Trophoblast cell (in vitro differentiated cells and primary cell): ENCODE data around the gene EGR1.

Experiments used
- DNase-seq, 2 donors: peaks; one replicate each; pipeline ENCODE4 v3.0.0-alpha.2; 2016
- H2AFZ ChIP-seq: 2 replicates; pipeline ENCODE4 v1.6.1; 2013; ENCODE audit warnings: low read length, moderate library complexity, mild to moderate bottlenecking; ENCODE audit not compliant: insufficient read depth, poor library complexity
- H2AK5ac ChIP-seq: 2 replicates; pipeline ENCODE4 v1.6.1; 2013; ENCODE audit warnings: mild to moderate bottlenecking, low read length
- H2BK120ac ChIP-seq: 2 replicates; pipeline ENCODE4 v1.6.1; 2013; ENCODE audit warnings: low read length, mild to moderate bottlenecking, moderate library complexity; ENCODE audit not compliant: insufficient read depth, poor library complexity
- H2BK12ac ChIP-seq: 2 replicates; pipeline ENCODE4 v1.6.1; 2013; ENCODE audit warnings: mild to moderate bottlenecking, low read length, moderate library complexity
- H2BK5ac ChIP-seq: 2 replicates; pipeline ENCODE4 v1.6.1; 2013; ENCODE audit warnings: low read length, low read depth, moderate library complexity, mild to moderate bottlenecking; ENCODE audit not compliant: poor library complexity
- H3K14ac ChIP-seq: 2 replicates; pipeline ENCODE4 v1.6.1; 2013; ENCODE audit warnings: mild to moderate bottlenecking, low read length
- H3K18ac ChIP-seq: 2 replicates; pipeline ENCODE4 v1.6.1; 2013; ENCODE audit warnings: mild to moderate bottlenecking, low read length
- H3K23ac ChIP-seq: 2 replicates; pipeline ENCODE4 v1.6.1; 2013; ENCODE audit warnings: low read length
- H3K27ac ChIP-seq: 2 replicates; pipeline ENCODE4 v1.5.1; 2013; ENCODE audit warnings: low read depth, mild to moderate bottlenecking, inconsistent platforms, low read length, moderate library complexity
- H3K27me3 ChIP-seq: 2 replicates; pipeline ENCODE4 v1.6.1; 2013; ENCODE audit warnings: inconsistent platforms, mild to moderate bottlenecking, low read length, moderate library complexity; ENCODE audit not compliant: insufficient read depth
- H3K36me3 ChIP-seq, 2 experiments: 1 replicate in 1 of 2; 2 replicates in 1 of 2; pipeline ENCODE4 v1.6.1; 2013; ENCODE audit warnings: low read length in 2 of 2, mild to moderate bottlenecking in 2 of 2, moderate library complexity in 1 of 2; ENCODE audit not compliant: insufficient read depth in 2 of 2, control insufficient read depth in 1 of 2
- H3K4ac ChIP-seq: 2 replicates; pipeline ENCODE4 v1.6.1; 2013; ENCODE audit warnings: low read depth, mild to moderate bottlenecking, low read length, moderate library complexity
- H3K4me1 ChIP-seq, 2 experiments: 1 replicate in 1 of 2; 2 replicates in 1 of 2; pipeline ENCODE4 v1.6.1; 2013; ENCODE audit warnings: low read length in 2 of 2, mild to moderate bottlenecking in 2 of 2, moderate library complexity in 1 of 2; ENCODE audit not compliant: insufficient read depth in 2 of 2, control insufficient read depth in 1 of 2
- H3K4me2 ChIP-seq: 2 replicates; pipeline ENCODE4 v1.6.1; 2013; ENCODE audit warnings: inconsistent platforms, mild to moderate bottlenecking, low read length, moderate library complexity
- H3K4me3 ChIP-seq: 2 replicates; pipeline ENCODE4 v1.5.1; 2013; ENCODE audit warnings: mild to moderate bottlenecking, low read depth, low read length, inconsistent platforms
- H3K79me1 ChIP-seq: one replicate; pipeline ENCODE4 v1.6.1; 2013; ENCODE audit warnings: low read length
- H3K79me2 ChIP-seq: 2 replicates; pipeline ENCODE4 v1.6.1; 2013; ENCODE audit warnings: low read length, mild to moderate bottlenecking; ENCODE audit not compliant: control insufficient read depth, insufficient read depth, poor library complexity
- H3K9ac ChIP-seq: 2 replicates; pipeline ENCODE4 v1.6.1; 2013; ENCODE audit warnings: mild to moderate bottlenecking, low read length
- H3K9me3 ChIP-seq: 2 replicates; pipeline ENCODE4 v1.6.1; 2013; ENCODE audit warnings: low read depth, mild to moderate bottlenecking, control low read depth, inconsistent platforms, low read length; ENCODE audit not compliant: insufficient read depth
- H4K12ac ChIP-seq: 2 replicates; pipeline ENCODE4 v1.6.1; 2013; ENCODE audit warnings: low read depth, mild to moderate bottlenecking, low read length, moderate library complexity
- H4K8ac ChIP-seq: 2 replicates; pipeline ENCODE4 v1.6.1; 2013; ENCODE audit warnings: low read depth, mild to moderate bottlenecking, low read length, moderate library complexity
- H4K91ac ChIP-seq: one replicate; pipeline ENCODE4 v1.6.1; 2013; ENCODE audit warnings: low read depth, mild to moderate bottlenecking, low read length, moderate library complexity
- WGBS: extraction: QIAGEN DNeasy Blood & Tissue Kit; methylation state at CpG from one replicate; pipeline ENCODE4 v1.1.7; 2013; ENCODE audit warnings: missing lambda C conversion rate; ENCODE audit not compliant: insufficient read length, insufficient coverage; ENCODE audit errors: extremely low coverage; 5-methylcytosine and 5-hydroxymethylcytosine counted together

EGR1 gene

DNA sequence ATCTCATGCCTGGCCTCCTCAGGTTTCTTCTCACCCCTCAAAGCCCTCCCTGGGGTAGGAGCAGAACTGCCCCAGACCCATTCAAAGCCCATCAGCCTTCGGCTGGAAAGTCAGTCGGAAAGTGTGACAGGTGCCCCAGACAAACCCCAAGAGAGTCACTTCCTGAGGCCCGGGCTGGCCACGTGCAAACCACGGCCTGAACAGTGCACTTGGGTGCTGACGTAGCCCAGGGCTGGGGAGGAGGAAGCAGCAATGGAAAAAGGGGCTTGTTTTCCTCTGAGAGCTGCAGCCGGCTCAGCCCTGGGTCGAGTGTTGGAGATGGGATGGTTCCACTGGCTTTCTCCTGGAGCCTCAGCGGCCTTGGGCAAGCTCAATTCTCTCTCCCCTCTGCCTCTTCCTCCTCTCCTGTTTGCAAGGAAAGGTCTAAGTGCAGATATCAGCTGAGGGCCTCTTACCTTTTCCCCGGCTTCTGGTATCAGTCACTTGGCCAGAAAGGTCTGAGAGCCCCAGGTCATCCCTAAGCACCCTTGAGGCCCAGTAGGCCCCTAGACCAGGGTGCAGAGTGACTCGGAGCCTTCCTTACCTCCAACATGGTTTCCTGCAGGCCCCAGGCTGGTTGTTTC lies 5.9 kb upstream of the EGR1 start:
- no peak overlapping the region for H4K91ac ChIP-seq
- H3K4me2 ChIP-seq, result no peak overlapping the region
- no peak overlapping the region for H2BK12ac ChIP-seq
- no peak overlapping the region for H3K4me3 ChIP-seq
- no peak overlapping the region for H4K8ac ChIP-seq
- no peak overlapping the region for H4K12ac ChIP-seq
- no peak overlapping the region for H2BK5ac ChIP-seq
- peaks cover 6% of the 10 kb centered on the region for H3K79me1 ChIP-seq
- peak in 1 of 2 donors; percentile 36 for DNase-seq
- H3K9me3 ChIP-seq, result no peaks in the 10 kb centered on the region
- WGBS, result no CpG with 5 or more reads among the region's 11 CpGs
- peaks cover 4% of the 10 kb centered on the region for H3K79me2 ChIP-seq
- no peaks in the 10 kb centered on the region for H3K27me3 ChIP-seq
- no peak overlapping the region for H2BK120ac ChIP-seq
- H3K36me3 ChIP-seq, result no peaks in the 10 kb centered on the region
- H3K14ac ChIP-seq, result no peak overlapping the region
- no peak overlapping the region for H3K4ac ChIP-seq
- H2AFZ ChIP-seq, result no peak overlapping the region
- H3K27ac ChIP-seq, result no peak overlapping the region
- H3K23ac ChIP-seq, result no peak overlapping the region
- peaks cover 0 to 2% of the 10 kb centered on the region in 2 experiments for H3K4me1 ChIP-seq
- no peak overlapping the region for H3K9ac ChIP-seq
- no peak overlapping the region for H3K18ac ChIP-seq
- H2AK5ac ChIP-seq, result no peak overlapping the region

DNA sequence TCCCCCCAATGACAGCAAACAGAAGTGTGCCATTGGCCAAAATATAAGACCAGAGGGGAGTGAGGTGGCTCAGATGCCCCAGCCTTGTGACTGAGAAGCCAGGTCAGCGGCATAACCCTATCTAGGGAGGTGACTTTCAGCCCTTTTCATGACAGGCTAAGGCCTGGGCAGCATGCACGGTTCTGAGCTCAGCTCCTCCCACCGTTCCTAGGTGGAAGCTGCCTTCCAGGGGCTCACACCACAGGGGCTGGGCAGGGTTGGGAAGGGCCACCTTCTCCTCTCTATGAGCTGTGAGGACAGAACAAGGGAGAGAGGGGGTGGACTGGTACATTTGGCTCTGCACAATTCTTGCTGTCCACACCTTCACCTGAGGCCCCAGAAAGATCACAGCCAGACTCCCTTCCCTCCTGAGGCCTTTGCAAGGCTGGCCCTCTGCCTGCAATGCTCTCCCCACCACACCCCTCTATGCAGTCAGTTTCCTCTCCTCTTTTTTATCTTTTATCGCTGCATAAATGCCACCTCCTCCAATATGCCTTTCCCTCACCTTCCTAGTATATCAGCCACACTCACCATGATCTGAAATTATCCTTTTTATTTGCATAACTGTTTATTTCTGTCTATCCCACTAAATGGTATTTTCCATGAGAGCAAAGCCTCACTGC lies 5.1 kb upstream of the EGR1 start:
- Histone ChIP-seq H3K27me3 (no peaks in the 10 kb centered on the region), H3K4me1 (peaks cover 0 to 2% of the 10 kb centered on the region in 2 experiments), H2AFZ (no peak overlapping the region), H3K9me3 (no peaks in the 10 kb centered on the region), H3K23ac (no peak overlapping the region), H3K27ac (no peak overlapping the region), H4K12ac (no peak overlapping the region), H3K18ac (no peak overlapping the region), H3K36me3 (no peaks in the 10 kb centered on the region), H4K91ac (no peak overlapping the region), H3K9ac (no peak overlapping the region), H4K8ac (no peak overlapping the region), H2BK120ac (no peak overlapping the region), H3K14ac (no peak overlapping the region), H3K79me1 (peaks cover 11% of the 10 kb centered on the region), H2BK12ac (no peak overlapping the region), H3K79me2 (peaks cover 4% of the 10 kb centered on the region), H3K4me2 (no peak overlapping the region), H2BK5ac (no peak overlapping the region), H3K4me3 (no peak overlapping the region), H3K4ac (no peak overlapping the region), H2AK5ac (no peak overlapping the region)
- no peak for DNase-seq
- no CpG with 5 or more reads among the region's 4 CpGs for WGBS

DNA sequence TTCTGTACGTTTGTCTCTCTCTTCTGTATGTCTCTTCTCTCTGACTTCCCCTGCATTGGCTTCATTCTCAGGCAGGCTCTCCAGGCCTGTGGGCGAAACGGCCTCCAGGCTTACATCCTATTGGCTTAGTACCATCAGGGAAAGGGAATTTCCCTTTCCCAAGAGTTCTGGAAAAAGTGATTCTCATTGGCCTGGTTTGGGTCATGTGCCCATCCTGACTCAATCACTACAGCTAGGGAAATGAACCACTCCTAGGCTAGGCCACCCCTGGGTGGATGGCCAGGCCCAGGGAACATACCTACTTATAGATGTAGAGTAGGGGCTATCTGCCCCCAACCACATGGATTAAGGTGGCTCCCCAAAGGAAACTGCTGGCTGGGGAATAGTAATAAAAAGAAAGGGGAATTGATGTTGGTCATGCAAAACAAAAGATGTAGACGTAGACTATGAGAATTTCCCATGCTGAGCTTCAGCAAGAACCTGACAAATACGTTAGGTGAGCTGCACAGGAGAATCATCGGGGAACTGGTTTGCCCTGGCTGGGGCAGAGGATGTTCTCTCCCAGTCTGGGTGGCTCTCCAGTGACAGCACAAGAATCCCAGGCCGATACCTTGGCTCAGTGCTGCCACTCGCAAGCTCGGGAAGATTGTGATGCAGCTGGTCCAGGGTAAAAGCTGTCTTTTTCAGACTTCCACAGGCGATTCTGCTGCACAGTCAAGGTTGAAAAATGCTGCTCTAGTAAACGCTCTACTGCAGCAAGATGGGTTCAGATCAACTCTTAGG lies 3.7 kb upstream of the EGR1 start:
- Histone ChIP-seq H2BK120ac (no peak overlapping the region), H3K23ac (no peak overlapping the region)
- no CpG with 5 or more reads among the region's 11 CpGs for WGBS

DNA sequence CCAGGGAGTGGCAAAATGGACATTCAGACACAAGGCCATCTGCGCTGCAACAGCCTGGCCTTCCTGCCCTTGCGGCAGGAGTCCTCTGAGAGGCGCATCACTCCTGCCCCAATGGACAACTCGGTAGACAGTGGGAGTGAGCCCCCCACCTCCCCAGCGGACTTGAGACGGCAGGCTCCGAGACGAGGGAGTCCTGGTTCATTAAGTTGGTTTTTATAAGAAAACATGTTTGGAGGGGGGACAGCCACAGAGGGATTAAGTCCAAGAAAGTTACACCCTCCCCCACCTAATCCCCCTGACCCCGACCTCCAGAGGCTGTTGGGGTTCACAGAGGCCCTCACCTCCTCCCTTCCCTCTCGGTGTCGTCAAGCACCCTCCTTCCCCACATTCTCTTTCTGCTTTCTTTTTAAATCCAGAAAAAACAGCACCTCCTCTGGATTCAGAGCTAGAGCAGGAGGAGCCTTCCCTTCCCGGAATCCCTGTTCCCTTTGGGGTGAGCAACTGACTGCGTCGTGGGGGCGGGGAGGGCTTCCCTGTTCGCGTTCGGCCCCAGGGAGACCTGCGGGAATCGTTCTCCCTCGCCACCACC lies 1.8 kb upstream of the EGR1 start:
- Histone ChIP-seq H4K91ac (peak overlapping the region; percentile 38), H3K9ac (peak overlapping the region; percentile 49), H2AFZ (peak overlapping the region; percentile 24), H2BK12ac (no peak overlapping the region), H3K4me2 (peak overlapping the region; percentile 98), H3K4me1 (peaks cover 7 to 10% of the 10 kb centered on the region in 2 experiments), H2BK5ac (peak overlapping the region; percentile 9), H3K23ac (no peak overlapping the region), H3K4ac (peak overlapping the region; percentile 17), H3K79me1 (peaks cover 11% of the 10 kb centered on the region), H3K36me3 (peaks cover 7 to 10% of the 10 kb centered on the region in 2 experiments), H2AK5ac (no peak overlapping the region), H3K27me3 (no peaks in the 10 kb centered on the region), H3K79me2 (peaks cover 4% of the 10 kb centered on the region), H4K8ac (peak overlapping the region; percentile 68), H2BK120ac (no peak overlapping the region), H3K4me3 (peak overlapping the region; percentile 70), H3K18ac (peak overlapping the region; percentile 20), H3K27ac (peak overlapping the region; percentile 30), H3K14ac (peak overlapping the region; percentile 12), H4K12ac (peak overlapping the region; percentile 43), H3K9me3 (peaks cover 3% of the 10 kb centered on the region)
- no peak for DNase-seq
- no CpG with 5 or more reads among the region's 21 CpGs for WGBS

More for the DNA sequence above, 3.7 kb upstream of the EGR1 start:
- Histone ChIP-seq H3K36me3 (no peaks in the 10 kb centered on the region), H3K4me2 (no peak overlapping the region), H3K4me3 (no peak overlapping the region), H3K9me3 (no peaks in the 10 kb centered on the region), H3K9ac (no peak overlapping the region), H3K4ac (no peak overlapping the region), H4K8ac (no peak overlapping the region), H3K27me3 (no peaks in the 10 kb centered on the region), H3K4me1 (peaks cover 7 to 10% of the 10 kb centered on the region in 2 experiments), H3K79me2 (peaks cover 4% of the 10 kb centered on the region), H3K14ac (no peak overlapping the region), H4K12ac (no peak overlapping the region), H2BK12ac (no peak overlapping the region), H2BK5ac (no peak overlapping the region), H2AFZ (no peak overlapping the region), H3K27ac (no peak overlapping the region), H4K91ac (no peak overlapping the region), H2AK5ac (no peak overlapping the region), H3K18ac (no peak overlapping the region), H3K79me1 (peaks cover 11% of the 10 kb centered on the region)
- peak; percentile 40 to 68 for DNase-seq
